ENCODE measurements around the gene CNKSR2.

The CNKSR2 gene

GRCh38 chrX:21374163-21374993 lies at the start of gene CNKSR2:
TSS of gene CNKSR2 (plus strand) at chrX:21374418. CDS start at chrX:21374898, 480 bp downstream.
- peak; percentile 20 to 43 for DNase-seq (ENCODE audit: low read depth in 2 of 2)

GRCh38 chrX:21354725-21355124 lies 19.5 kb upstream of the CNKSR2 start:
- no peak for DNase-seq (ENCODE audit: low read depth in 2 of 2)

GRCh38 chrX:21355831-21356230 lies 18.4 kb upstream of the CNKSR2 start:
- no peak for DNase-seq (ENCODE audit: low read depth in 2 of 2)

- no peak for DNase-seq (ENCODE audit: low read depth in 2 of 2)
Measured at GRCh38 chrX:21369613-21370012, 4.6 kb upstream of the CNKSR2 start.

- no peak for DNase-seq (ENCODE audit: low read depth in 2 of 2)
Measured at GRCh38 chrX:21373001-21373400, 1.2 kb upstream of the CNKSR2 start.

- DNase-seq (ENCODE audit: low read depth in 2 of 2): no peak
Measured at GRCh38 chrX:21373637-21374162, 518 bp upstream of the CNKSR2 start.

- DNase-seq (ENCODE audit: low read depth in 2 of 2): no peak
Measured at GRCh38 chrX:21374994-21375707, 933 bp downstream of the CNKSR2 start.

- DNase-seq (ENCODE audit: low read depth in 2 of 2): no peak
Measured at GRCh38 chrX:21375708-21376009, 1.4 kb downstream of the CNKSR2 start.

- no peak for DNase-seq (ENCODE audit: low read depth in 2 of 2)
Measured at GRCh38 chrX:21376636-21377035, 2.4 kb downstream of the CNKSR2 start.

- DNase-seq (ENCODE audit: low read depth in 2 of 2): no peak
Measured at GRCh38 chrX:21379991-21380390, 5.8 kb downstream of the CNKSR2 start.

- no peak for DNase-seq (ENCODE audit: low read depth in 2 of 2)
Measured at GRCh38 chrX:21382715-21383114, 8.5 kb downstream of the CNKSR2 start.

GRCh38 chrX:21383546-21383945 lies 9.3 kb downstream of the CNKSR2 start:
- no peak for DNase-seq (ENCODE audit: low read depth in 2 of 2)

GRCh38 chrX:21384178-21384577 lies 10.0 kb downstream of the CNKSR2 start:
- no peak for DNase-seq (ENCODE audit: low read depth in 2 of 2)

- DNase-seq (ENCODE audit: low read depth in 2 of 2): no peak
Measured at GRCh38 chrX:21394792-21395191, 20.6 kb downstream of the CNKSR2 start.

GRCh38 chrX:21398426-21398825 lies 24.2 kb downstream of the CNKSR2 start:
- DNase-seq (ENCODE audit: low read depth in 2 of 2): no peak

GRCh38 chrX:21400408-21401121 lies 26.3 kb downstream of the CNKSR2 start:
- no peak for DNase-seq (ENCODE audit: low read depth in 2 of 2)

GRCh38 chrX:21408307-21408706 lies 34.1 kb downstream of the CNKSR2 start:
- DNase-seq (ENCODE audit: low read depth in 2 of 2): no peak

GRCh38 chrX:21408788-21409187 lies 34.6 kb downstream of the CNKSR2 start:
- DNase-seq (ENCODE audit: low read depth in 2 of 2): no peak

GRCh38 chrX:21412029-21412428 lies 37.8 kb downstream of the CNKSR2 start:
- no peak for DNase-seq (ENCODE audit: low read depth in 2 of 2)

- DNase-seq (ENCODE audit: low read depth in 2 of 2): no peak
Measured at GRCh38 chrX:21412883-21413282, 38.7 kb downstream of the CNKSR2 start.

GRCh38 chrX:21427086-21427485 lies 52.9 kb downstream of the CNKSR2 start:
- no peak for DNase-seq (ENCODE audit: low read depth in 2 of 2)

GRCh38 chrX:21437036-21437435 lies 62.8 kb downstream of the CNKSR2 start:
- DNase-seq (ENCODE audit: low read depth in 2 of 2): no peak
